Measurements from ENCODE around the gene HSPA14. TPM values are rescaled to one million over a fixed set of nuclear protein-coding genes. Genes with fewer than 3 reads are reported as not detected.

The HSPA14 gene
- total RNA-seq, 1 donor from 2014 or later, result 10.1 TPM

- no peaks in the 10 kb centered on the region for H3K36me3 Mint-ChIP-seq (ENCODE audit: unreplicated experiment)
Observed at GRCh38 chr10:14878266-14879123, 40.4 kb downstream of the HSPA14 start, which contains the start of gene SUV39H2. Gene SUV39H2 (plus strand): TSS chr10:14878866. CDS start chr10:14878889, 23 bp downstream.

GRCh38 chr10:14879124-14879927 lies 41.2 kb downstream of the HSPA14 start:
- peak overlapping the region; percentile 85 for H3K27ac Mint-ChIP-seq (ENCODE audit: unreplicated experiment)
- peak; percentile 66 for DNase-seq
- TF ChIP-seq CTCF (IDR thresholded peaks at IDR 0.05; ENCODE audit: partially characterized antibody, unreplicated experiment), result no peak
- H3K9me3 Mint-ChIP-seq (ENCODE audit: unreplicated experiment), result peaks cover 6% of the 10 kb centered on the region
- H3K4me3 Mint-ChIP-seq (ENCODE audit: unreplicated experiment), result peak overlapping the region; percentile 92
- H3K36me3 Mint-ChIP-seq (ENCODE audit: unreplicated experiment), result no peaks in the 10 kb centered on the region
- H3K4me1 Mint-ChIP-seq (ENCODE audit: low read depth, unreplicated experiment), result peaks cover 22% of the 10 kb centered on the region
- peaks cover 11% of the 10 kb centered on the region for H3K27me3 Mint-ChIP-seq (ENCODE audit: unreplicated experiment)

More at GRCh38 chr10:14878266-14879123, 40.4 kb downstream of the HSPA14 start, which contains the start of gene SUV39H2:
- H3K4me1 Mint-ChIP-seq (ENCODE audit: low read depth, unreplicated experiment), result peaks cover 22% of the 10 kb centered on the region
- H3K9me3 Mint-ChIP-seq (ENCODE audit: unreplicated experiment), result peaks cover 6% of the 10 kb centered on the region
- peaks cover 11% of the 10 kb centered on the region for H3K27me3 Mint-ChIP-seq (ENCODE audit: unreplicated experiment)
- peak within 1 kb of the TSS; percentile 92 for H3K27ac Mint-ChIP-seq (ENCODE audit: unreplicated experiment)
- H3K4me3 Mint-ChIP-seq (ENCODE audit: unreplicated experiment), result peak within 1 kb of the TSS; percentile 96
- DNase-seq, result peak; percentile 98
- TF ChIP-seq CTCF (IDR thresholded peaks at IDR 0.05; ENCODE audit: partially characterized antibody, unreplicated experiment), result no peak

DNA sequence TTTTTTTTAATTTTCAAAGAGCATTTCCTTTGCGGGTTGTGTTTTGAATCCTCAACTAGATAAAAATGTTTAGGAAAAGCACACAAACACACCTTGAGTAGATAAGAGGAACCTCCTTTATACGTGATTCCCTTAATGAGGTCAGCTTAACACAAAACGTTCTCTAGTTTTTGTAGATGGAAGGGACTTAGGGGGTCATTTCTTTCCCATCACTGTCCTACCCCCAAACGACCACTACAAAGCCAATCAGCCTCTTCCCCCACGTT lies 41.8 kb downstream of the HSPA14 start:
- Mint-ChIP-seq H3K4me1 (ENCODE audit: low read depth, unreplicated experiment) (peaks cover 22% of the 10 kb centered on the region), H3K27ac (ENCODE audit: unreplicated experiment) (peak overlapping the region; percentile 18), H3K27me3 (ENCODE audit: unreplicated experiment) (peaks cover 11% of the 10 kb centered on the region), H3K36me3 (ENCODE audit: unreplicated experiment) (no peaks in the 10 kb centered on the region), H3K4me3 (ENCODE audit: unreplicated experiment) (peak overlapping the region; percentile 92), H3K9me3 (ENCODE audit: unreplicated experiment) (peaks cover 6% of the 10 kb centered on the region)
- TF ChIP-seq CTCF (IDR thresholded peaks at IDR 0.05; ENCODE audit: partially characterized antibody, unreplicated experiment), result no peak
- no peak for DNase-seq

GRCh38 chr10:14880229-14880628 lies 42.1 kb downstream of the HSPA14 start:
- Mint-ChIP-seq H3K4me1 (ENCODE audit: low read depth, unreplicated experiment) (peaks cover 20% of the 10 kb centered on the region), H3K9me3 (ENCODE audit: unreplicated experiment) (peaks cover 6% of the 10 kb centered on the region), H3K27me3 (ENCODE audit: unreplicated experiment) (peaks cover 11% of the 10 kb centered on the region), H3K36me3 (ENCODE audit: unreplicated experiment) (no peaks in the 10 kb centered on the region), H3K4me3 (ENCODE audit: unreplicated experiment) (peak overlapping the region; percentile 92), H3K27ac (ENCODE audit: unreplicated experiment) (peak overlapping the region; percentile 18)
- no peak for DNase-seq
- no peak for TF ChIP-seq CTCF (IDR thresholded peaks at IDR 0.05; ENCODE audit: partially characterized antibody, unreplicated experiment)

Measured in glutamatergic neuron (in vitro differentiated cells).